22Rv1 (cell line): ENCODE results near the gene AOPEP.

Experiments
- H3K27ac ChIP-seq: fragments of 450-650 bp; 2 replicates; pipeline ENCODE4 v1.5.1; 2017
- ZFX ChIP-seq: fragments of 450-650 bp; IDR thresholded peaks from 2 replicates; pipeline ENCODE4 v1.6.1; 2017; ENCODE audit warnings: antibody characterized with exemption, borderline replicate concordance
- TF ChIP-seq, protein P1 (sequence below): fragments of 450-650 bp; IDR thresholded peaks from 2 replicates; pipeline ENCODE4 v1.5.1; 2017; ENCODE audit warnings: mild to moderate bottlenecking

The AOPEP gene

DNA sequence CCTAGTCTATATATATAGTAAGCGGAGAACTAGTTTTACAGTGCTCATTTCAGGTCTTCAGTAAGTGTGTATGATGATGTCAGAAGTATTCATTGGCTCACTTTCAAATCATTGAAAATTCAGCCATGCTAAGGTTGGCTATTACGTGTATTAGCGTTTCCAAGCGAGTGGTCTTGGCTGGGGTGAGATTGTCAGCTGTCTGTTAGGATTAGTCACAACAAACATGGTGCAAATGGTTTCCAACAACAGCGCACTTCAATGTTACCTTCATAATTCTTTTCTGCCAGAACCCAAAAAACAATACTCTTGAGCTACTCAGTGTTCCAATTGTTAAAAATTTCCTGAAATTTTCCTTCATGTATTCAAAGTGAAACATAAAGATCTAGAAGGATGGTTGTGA is 283.0 kb downstream of the AOPEP start:
- no peak overlapping the region for H3K27ac ChIP-seq
- TF ChIP-seq ZFX: no peak
- TF ChIP-seq, protein P1, sequence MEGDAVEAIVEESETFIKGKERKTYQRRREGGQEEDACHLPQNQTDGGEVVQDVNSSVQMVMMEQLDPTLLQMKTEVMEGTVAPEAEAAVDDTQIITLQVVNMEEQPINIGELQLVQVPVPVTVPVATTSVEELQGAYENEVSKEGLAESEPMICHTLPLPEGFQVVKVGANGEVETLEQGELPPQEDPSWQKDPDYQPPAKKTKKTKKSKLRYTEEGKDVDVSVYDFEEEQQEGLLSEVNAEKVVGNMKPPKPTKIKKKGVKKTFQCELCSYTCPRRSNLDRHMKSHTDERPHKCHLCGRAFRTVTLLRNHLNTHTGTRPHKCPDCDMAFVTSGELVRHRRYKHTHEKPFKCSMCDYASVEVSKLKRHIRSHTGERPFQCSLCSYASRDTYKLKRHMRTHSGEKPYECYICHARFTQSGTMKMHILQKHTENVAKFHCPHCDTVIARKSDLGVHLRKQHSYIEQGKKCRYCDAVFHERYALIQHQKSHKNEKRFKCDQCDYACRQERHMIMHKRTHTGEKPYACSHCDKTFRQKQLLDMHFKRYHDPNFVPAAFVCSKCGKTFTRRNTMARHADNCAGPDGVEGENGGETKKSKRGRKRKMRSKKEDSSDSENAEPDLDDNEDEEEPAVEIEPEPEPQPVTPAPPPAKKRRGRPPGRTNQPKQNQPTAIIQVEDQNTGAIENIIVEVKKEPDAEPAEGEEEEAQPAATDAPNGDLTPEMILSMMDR: no peak

DNA sequence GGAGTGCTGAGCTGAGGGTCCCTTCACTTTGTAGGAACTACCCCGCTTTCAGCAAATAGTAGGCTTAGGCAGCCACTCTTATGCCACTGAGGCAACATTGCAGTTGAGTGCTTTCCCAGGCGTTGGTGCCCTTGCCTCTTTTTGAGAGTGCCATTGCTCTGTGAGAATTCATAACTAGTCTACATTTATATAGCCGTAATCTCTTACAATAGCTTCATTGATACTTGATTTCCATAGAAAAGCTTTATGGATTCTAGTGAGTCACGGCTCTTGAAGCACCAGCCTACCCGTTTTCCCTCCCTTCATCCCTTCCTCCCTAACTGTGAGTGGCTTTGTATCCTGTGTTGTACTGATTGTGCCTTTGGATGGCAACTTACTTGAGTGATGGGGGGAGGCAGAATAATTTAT is 283.9 kb downstream of the AOPEP start:
- TF ChIP-seq, protein P1: no peak
- TF ChIP-seq ZFX: no peak
- H3K27ac ChIP-seq: no peak overlapping the region

DNA sequence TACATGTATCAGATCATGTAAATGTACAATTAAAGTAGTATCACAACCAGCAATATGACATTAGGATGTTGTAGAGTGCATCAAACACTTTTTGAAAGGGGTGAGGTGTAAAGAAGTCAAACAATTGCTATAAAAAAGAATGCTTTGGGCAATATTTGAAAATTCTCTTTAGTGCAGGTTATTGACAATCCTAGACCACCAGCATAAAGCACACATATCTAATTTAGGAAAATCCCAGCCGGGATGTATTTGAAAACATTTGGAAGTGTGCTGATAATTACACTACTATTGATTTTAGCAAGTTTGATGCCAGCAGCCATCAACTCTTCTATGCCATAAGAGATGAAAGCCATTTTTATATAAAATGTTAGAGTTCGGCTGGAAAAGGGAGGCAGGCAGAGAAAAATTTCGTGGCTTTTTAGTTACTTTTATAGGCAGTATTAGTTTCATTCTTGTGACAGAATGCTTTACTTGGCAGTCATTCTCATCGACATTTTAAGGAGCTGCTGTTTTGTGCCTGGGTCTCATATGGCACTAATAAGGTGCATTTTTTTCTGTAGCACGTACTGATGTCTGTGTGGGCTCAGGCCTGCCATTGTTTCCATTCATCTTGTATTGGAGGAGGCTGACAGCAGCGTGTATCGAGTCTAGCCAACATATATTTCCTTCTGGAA is 285.7 kb downstream of the AOPEP start:
- peak overlapping the region; percentile 9; the same call in 1 of the 2 replicates for H3K27ac ChIP-seq
- TF ChIP-seq, protein P1: no peak
- no peak for TF ChIP-seq ZFX

DNA sequence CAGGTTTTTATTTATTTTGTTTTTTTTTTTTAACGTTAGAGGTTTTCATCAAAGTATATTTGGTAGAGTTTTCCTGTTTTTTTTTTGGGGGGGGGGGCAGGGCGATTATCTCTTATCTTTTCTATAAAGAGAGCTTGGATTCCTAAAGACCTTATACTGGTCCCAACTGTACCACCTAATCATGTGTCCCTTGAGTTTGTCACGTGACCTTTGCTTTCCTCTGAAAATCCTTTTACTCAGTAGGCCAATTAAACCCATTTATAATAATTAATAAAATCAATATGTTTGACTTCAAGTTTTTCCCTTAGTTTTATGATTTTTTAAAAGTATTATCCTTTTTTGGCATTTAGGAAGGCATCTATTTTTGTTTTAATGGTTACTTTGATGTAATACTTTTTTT is 286.4 kb downstream of the AOPEP start:
- H3K27ac ChIP-seq: no peak overlapping the region
- TF ChIP-seq, protein P1: no peak
- no peak for TF ChIP-seq ZFX

DNA sequence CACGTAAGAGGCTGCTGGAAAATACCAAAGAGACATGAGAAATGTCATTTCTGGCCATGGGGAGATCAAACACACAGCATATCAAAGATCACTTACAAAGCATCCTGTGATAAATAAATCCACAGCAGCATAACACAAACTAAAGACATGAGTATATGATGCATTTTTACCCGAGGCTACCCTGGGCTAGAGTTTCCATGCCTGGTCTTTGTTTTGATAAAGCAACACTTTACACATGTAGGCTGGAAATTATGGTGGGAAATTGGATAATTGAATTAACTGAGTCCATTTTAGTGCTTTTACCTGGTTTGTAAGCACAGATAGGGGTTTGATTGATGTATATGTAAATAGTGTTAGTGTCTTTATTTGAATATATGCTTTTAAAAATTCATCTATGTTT is 288.4 kb downstream of the AOPEP start:
- H3K27ac ChIP-seq: no peak overlapping the region
- no peak for TF ChIP-seq ZFX
- TF ChIP-seq, protein P1: no peak

DNA sequence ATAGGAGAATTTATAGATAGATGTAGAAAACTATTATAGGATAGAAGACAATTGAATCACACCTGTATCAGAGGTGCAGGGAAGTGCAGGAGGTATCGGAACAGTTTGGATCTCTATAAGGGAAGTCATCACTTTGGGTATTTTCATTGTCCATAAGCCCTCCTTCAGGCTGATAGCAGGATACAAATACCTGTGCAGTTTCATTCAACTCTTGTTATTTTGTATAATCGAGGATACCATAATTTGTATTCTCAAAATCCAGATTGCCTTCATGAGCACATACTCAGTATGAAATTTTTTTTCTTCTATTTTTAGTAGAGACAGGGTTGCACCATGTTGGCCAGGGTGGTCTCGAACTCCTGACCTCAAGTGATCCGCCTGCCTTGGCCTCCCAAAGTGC is 289.1 kb downstream of the AOPEP start:
- no peak overlapping the region for H3K27ac ChIP-seq
- no peak for TF ChIP-seq ZFX
- TF ChIP-seq, protein P1: no peak

DNA sequence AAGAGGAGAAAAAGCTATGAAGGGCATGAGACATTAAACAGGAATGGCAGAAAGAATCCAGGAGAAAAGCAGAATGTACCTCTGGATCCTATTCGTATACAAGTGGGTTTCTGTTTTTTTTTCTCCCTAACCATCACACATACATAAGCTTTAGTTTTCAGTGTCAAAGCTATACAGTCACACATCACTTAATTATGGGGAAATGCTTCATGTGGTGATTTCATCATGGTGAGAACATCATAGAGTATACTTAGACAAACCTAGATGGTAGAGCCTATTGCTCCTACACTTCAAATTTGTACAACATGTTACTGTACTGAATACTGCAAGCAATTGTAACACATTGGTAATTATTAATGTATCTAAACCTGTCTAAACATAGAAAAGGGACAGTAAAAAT is 290.6 kb downstream of the AOPEP start:
- no peak overlapping the region for H3K27ac ChIP-seq
- TF ChIP-seq, protein P1: no peak
- no peak for TF ChIP-seq ZFX
